HG03175 (cell line): ENCODE measurements around the gene COPS2.
"Not testable (repeated sequence)": the region's sequence is repeated elsewhere in the genome, so short reads cannot be mapped to it uniquely, and the experiment has no call there.

Source experiments
- ATAC-seq: cut with Tn5 transposase; IDR thresholded peaks from one replicate; pipeline ENCODE4 v1.9.1; 2021; ENCODE audit warnings: mild to moderate bottlenecking, moderate library complexity; ENCODE audit not compliant: unreplicated experiment

Gene COPS2

GRCh38 chr15:49110158-49110944 lies 45.0 kb downstream of the COPS2 start:
- no peak for ATAC-seq

- ATAC-seq, result no peak
Measured at GRCh38 chr15:49103002-49103401, 52.4 kb downstream of the COPS2 start.

GRCh38 chr15:49101536-49101935 lies 53.9 kb downstream of the COPS2 start:
- no peak for ATAC-seq

- no peak for ATAC-seq
Measured at GRCh38 chr15:49096090-49096750, 59.2 kb downstream of the COPS2 start.

- ATAC-seq, result no peak
Measured at GRCh38 chr15:49094923-49095322, 60.5 kb downstream of the COPS2 start.

GRCh38 chr15:49093252-49094105 lies 61.9 kb downstream of the COPS2 start:
- ATAC-seq, result no peak

GRCh38 chr15:49088996-49089395 lies 66.4 kb downstream of the COPS2 start:
- no peak for ATAC-seq

- ATAC-seq, result no peak
Measured at GRCh38 chr15:49085696-49086459, 69.5 kb downstream of the COPS2 start.

GRCh38 chr15:49084285-49084570 lies 71.2 kb downstream of the COPS2 start:
- ATAC-seq, result no peak

- no peak for ATAC-seq
Measured at GRCh38 chr15:49083401-49084284, 71.8 kb downstream of the COPS2 start.

- ATAC-seq, result no peak
Measured at GRCh38 chr15:49082960-49083359, 72.4 kb downstream of the COPS2 start.

GRCh38 chr15:49079340-49080039 lies 75.9 kb downstream of the COPS2 start:
- ATAC-seq, result no peak

- ATAC-seq, result no peak
Measured at GRCh38 chr15:49075881-49076280, 79.5 kb downstream of the COPS2 start.

GRCh38 chr15:49074589-49075287 lies 80.7 kb downstream of the COPS2 start:
- ATAC-seq, result not testable (repeated sequence)
